ENCODE measurements around the gene ACADS. TPM values are rescaled to one million over a fixed set of nuclear protein-coding genes. Genes with fewer than 3 reads are reported as not detected.
"Not testable (repeated sequence)": the region's sequence is repeated elsewhere in the genome, so short reads cannot be mapped to it uniquely, and the experiment has no call there.

The ACADS gene
- total RNA-seq, 1 donor from 2014 or later: 33.0 TPM

DNA sequence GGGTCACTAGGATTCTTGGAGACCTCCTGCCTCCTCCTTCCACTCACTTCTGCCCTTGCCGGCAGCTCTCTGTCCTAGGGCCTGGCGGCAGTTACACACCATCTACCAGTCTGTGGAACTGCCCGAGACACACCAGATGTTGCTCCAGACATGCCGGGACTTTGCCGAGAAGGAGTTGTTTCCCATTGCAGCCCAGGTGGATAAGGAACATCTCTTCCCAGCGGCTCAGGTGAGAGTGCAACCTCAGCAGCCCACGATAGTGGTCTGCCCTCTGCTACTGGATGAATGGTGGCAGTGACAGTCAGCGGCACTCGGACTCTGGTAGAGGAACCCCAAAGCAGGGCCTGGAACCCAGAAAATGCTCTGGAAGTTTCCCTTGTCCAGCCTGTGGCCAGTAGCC lies 1.3 kb downstream of the ACADS start:
- no peak for DNase-seq

DNA sequence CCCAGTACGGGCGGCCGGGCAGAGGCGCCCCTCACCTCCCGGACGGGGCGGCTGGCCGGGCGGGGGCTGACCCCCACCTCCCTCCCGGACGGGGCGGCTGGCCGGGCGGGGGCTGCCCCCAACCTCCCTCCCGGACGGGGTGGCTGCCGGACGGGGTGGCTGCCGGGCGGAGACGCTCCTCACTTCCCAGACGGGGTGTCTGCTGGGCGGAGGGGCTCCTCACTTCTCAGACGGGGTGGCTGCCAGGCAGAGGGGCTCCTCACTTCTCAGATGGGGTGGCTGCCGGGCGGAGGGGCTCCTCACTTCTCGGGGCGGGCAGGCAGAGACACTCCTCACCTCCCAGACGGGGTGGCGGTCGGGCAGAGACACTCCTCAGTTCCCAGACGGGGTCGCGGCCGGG lies 6.6 kb downstream of the ACADS start:
- not testable (repeated sequence) for DNase-seq

DNA sequence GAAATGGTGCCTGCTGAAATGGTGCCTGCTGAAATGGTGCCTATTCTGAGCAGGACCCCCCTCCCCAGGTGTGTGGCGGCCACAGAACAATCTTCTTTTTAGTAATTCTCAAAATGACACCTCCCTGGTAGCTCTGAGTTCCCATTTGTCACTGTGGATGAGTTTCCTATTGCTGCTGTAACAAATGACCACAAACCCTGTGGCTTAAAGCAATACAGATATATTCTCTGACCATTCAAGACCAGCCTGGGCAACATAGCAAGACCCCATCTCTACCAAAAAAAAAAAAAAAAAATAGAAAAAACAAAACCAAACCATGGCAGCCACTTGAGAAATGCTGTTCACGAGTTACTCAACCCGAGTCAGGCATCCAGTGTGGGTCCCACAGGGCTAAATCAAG lies 7.9 kb downstream of the ACADS start:
- no peak for DNase-seq

DNA sequence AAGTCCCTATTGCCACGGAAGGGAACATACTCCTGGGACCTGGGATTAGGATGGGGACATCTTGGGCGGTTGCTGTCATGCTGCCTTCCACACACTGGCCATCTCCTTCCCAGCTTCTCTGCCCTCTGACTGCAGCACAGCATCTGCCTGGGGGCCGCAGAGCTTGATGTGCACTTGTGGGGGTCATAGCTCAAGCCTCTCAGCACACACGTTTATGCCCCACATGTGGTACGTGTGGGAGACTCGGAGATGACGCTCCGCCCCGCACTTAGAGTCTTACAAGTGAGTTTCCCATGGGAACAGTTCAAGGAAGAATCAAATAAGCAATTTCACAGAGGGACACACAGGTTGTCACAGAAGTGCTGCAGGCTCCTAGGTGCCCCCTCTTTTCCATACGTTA lies 8.6 kb downstream of the ACADS start:
- DNase-seq: no peak

DNA sequence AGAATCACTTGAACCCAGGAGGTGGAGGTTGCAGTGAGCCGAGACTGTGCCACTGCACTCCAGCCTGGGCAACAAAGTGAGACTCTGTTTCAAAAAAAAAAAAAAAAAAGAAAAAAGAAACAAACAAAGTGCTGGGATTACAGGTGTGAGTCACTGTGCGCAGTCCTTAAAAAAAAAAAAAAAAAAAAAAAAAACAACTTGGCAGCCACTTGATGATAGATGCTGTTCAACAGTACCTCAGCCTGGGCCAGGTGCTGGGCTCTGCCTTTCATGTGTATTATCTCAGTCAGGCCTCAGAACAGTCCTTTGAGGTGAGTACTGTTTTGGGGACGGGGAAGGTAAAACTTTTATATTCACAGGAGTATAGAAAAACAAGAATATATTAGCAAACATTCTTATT lies 9.6 kb downstream of the ACADS start:
- no peak for DNase-seq

DNA sequence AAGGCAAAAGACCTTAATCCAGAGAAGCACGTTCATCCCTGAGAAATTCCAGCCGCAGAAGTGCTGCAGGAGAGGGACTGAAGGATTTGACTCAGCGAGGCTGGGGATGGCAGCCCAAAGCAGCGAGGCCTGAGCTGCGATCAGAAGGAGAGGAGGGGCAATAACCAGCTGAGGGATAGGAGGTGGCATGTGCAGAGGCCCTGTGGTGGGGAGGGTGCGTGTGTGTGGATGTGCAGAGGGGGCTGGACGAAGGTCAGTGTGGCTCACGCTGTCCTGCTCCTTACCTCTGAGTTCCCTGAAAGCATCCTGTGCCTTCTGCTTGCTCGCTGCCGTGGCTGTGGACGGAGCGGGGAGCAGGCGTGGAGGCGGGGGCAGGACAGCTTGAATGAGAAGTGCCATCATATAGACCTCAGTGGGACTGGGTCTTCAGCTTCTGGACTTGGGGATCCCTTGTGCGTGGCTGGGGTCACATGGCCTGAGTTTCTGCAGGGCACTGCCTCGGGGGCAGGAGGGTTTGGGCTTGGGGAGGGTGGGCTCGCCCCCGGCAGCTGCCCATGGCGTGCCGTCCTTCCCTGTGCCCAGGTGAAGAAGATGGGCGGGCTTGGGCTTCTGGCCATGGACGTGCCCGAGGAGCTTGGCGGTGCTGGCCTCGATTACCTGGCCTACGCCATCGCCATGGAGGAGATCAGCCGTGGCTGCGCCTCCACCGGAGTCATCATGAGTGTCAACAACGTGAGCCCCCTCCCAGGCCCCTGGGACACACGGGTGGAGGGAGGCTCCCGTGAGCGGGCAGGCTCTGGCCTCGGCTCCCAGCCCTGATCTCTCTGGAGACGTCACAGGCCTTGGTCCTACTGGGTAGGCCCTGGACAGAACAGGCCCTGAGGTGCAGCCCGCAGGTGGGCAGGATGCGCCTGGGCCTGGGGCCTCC lies 11.0 kb downstream of the ACADS start:
- no peak for DNase-seq

DNA sequence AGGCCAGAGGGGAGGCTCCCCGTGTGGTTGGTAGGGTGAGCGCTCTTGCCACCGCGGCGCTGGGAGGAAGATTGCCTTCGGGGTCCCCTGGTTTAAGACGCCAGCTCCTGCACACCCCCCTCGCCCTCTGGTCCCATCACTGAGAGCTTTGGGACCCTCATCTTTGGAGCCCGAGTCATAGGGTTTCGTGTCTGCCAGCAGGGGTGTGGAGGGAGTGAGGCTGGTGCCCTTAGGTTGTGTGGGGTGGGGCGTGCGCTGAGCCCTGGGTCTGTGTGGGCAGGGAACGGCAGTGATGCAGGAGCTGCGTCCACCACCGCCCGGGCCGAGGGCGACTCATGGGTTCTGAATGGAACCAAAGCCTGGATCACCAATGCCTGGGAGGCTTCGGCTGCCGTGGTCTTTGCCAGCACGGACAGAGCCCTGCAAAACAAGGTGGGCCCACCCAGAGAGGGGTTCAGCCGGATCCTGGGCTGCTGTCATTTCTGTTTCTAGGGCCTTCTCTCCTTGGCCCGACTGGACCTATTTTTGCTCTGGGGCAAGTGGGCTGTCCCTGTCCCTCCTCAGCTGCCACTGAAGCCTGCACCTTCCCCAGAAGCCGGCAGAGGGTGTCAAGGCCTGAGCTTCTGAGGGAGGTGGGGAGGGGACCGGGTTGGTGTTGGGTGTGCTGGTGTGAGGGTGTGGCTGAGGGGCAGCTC lies 12.1 kb downstream of the ACADS start:
- DNase-seq: peak; percentile 48

DNA sequence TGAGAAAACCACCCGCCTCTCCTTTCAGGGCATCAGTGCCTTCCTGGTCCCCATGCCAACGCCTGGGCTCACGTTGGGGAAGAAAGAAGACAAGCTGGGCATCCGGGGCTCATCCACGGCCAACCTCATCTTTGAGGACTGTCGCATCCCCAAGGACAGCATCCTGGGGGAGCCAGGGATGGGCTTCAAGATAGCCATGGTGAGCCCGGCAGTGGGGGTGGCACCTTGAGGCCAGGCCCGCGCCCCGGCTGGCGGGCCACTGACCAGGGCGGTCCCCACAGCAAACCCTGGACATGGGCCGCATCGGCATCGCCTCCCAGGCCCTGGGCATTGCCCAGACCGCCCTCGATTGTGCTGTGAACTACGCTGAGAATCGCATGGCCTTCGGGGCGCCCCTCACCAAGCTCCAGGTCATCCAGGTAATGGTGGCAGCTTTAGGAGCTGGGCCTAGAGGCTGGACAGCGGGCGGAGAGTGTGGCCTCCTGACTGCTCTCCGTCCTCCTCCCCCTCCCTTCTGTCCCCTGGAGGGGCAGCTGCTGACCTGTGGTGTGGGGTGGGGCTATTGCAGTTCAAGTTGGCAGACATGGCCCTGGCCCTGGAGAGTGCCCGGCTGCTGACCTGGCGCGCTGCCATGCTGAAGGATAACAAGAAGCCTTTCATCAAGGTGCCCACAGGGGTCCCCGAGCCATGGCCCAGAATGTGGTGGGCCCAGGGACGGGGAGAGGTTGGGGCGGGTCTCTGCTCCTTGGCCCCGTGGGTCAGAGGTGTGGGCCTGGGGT lies 12.8 kb downstream of the ACADS start:
- no peak for DNase-seq

DNA sequence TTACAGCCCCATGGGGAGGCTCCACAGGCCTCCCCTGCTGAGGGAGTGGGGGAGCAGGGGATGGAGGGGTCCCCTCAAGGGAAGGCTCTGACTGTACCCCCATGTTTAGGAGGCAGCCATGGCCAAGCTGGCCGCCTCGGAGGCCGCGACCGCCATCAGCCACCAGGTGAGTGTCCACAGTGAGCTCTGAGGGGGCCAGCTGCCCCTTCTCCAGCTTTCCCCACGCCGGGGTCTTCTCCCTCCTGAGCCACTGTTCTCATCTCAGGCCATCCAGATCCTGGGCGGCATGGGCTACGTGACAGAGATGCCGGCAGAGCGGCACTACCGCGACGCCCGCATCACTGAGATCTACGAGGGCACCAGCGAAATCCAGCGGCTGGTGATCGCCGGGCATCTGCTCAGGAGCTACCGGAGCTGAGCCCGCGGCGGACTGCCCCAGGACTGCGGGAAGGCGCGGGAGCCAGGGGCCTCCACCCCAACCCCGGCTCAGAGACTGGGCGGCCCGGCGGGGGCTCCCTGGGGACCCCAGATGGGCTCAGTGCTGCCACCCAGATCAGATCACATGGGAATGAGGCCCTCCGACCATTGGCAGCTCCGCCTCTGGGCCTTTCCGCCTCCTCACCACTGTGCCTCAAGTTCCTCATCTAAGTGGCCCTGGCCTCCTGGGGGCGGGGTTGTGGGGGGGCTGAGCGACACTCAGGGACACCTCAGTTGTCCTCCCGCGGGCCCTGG lies 13.6 kb downstream of the ACADS start:
- no peak for DNase-seq

DNA sequence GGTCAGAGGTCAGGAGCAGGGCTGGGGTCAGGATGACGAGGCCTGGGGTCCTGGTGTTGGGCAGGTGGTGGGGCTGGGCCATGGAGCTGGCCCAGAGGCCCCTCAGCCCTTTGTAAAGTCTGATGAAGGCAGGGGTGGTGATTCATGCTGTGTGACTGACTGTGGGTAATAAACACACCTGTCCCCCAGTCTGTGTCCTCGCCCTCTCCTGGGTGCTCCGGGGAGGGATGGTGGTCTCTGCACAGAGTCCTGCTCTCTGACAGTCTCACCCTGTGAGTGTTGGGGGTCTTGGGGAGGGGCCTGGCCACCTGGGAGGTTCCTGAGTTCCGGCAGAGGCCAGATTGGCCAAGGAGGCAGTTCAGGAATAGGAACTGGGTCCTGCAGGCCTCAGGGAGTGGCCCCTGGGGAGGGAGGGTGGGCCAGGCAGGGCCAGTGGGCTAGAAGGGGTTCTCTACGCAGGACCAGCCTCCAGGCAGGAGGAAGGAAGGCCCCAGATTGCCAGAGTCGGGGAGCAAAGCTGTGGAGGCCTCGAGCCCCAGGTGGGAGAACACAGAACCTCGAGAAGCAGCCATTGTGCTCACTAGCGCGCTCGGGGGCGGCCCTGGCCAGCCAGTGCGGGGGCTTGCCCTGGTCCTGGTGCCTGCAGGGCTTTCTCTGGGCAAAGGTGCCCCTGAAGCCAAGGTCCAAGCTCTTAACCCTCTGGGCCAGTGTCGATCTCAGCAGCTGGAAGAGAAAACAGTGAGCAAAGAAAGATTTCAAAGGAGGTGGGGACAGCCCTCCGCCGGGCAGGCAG lies 14.4 kb downstream of the ACADS start:
- no peak for DNase-seq

DNA sequence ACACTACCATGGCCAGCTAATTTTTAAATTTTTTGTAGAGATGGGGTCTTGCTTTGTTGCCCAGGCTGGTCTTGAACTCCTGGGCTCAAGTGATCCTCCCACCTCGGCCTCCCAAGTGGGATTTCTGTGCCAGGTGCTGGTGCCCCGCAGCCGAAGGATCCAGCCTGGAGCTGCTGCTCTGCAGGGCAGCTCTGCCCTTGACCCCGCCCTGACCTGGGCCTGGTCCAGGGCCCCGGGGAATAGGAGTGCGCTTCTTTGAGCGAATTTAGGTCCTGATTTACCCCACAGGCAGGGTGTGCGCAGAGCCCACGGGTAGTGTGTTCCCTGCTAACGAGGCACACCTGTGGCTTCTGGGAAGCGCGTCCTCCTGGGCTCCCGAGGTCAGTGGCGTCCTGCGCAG lies 15.2 kb downstream of the ACADS start:
- DNase-seq: no peak

DNA sequence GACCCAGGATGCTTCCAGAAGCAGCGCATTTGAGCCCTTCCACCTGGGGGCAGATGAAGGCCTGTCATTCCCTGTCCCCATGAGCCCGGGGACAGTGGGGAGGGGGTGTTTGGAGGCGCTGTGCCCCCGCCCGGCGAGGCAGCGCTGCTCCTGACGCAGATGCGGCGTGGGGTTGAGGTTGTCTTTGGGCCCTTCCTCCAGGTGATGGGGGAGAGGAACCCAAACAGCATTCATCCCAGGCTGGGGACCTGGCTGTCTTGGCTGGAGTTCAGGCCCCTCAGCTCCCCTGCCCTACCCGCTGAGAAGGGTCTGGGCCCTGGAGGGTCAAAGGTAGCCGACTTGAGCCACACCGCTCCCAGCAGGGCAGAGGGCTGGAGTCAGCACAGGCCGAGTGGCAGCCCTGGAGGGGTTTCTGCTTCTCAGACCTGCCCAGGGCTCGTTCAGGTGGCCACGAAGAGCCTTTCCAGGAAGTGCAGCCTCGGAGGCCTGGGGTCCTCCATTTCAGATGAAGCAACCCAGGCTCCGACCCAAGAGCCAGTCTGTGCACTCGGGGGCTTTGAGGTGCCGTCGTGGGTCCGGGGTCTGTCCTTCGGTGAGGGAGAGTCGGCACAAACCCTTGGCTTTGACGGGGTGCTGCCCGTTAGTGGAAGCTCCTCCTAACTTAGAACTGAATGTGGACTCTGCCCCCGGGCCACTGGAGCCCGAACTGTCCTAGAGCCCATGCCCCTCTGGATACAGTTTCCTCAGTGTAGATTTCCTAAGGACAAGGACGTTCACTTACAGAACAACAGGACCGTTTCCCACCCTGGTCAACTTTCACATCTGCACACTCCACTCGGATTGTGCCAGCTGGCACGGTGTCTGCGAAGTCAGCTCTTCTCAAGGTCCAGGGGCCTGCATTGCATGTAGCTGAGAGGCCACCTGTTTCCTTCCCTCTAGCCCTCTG lies 16.1 kb downstream of the ACADS start:
- peak; percentile 93 for DNase-seq

DNA sequence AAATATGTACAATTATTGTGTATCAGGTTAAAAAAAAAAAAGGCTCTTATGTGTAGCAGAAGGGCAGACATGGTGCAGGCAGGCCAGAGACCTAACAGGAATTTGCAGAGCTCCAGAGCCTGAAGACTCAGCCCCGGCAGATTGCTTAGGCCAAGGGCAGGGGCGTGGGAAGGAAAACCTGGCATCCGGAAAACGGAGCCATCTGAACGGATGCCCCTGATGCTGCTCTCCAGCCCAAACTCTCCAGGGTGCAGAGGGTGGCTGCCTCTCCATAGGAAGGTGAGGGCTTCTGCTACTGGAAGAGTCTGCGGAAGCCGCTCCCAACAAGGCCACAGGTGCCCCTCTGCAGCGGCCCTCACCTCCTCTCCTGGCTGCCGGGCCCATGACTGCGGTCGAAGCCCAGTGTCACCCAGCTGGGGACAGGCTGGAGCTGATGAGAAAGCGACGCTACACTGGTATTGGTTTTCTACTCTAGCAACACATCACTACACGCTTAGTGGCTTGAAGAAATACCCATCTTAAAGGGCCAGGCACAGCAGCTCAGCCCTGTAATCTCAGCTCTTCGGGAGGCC lies 19.4 kb downstream of the ACADS start:
- no peak for DNase-seq

DNA sequence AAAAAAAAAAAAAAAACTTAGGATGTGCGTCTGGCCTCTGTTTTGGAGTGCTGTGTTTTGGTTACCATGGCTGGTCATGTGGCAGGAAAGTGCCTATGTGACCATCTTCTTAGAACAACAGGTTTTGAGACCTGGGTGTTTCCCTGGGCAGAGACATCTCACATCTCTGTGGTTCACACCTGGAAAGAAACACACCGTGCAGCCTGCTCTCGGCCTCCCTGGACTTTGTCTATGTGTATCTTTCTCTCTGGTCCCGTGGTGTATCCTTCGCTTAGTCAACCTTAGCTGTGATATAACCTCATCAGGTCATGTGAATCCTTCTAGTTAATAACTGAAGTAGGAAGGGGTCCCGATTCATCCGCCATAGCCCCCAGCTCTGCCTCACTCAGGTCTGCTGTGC lies 22.6 kb downstream of the ACADS start:
- DNase-seq: no peak

DNA sequence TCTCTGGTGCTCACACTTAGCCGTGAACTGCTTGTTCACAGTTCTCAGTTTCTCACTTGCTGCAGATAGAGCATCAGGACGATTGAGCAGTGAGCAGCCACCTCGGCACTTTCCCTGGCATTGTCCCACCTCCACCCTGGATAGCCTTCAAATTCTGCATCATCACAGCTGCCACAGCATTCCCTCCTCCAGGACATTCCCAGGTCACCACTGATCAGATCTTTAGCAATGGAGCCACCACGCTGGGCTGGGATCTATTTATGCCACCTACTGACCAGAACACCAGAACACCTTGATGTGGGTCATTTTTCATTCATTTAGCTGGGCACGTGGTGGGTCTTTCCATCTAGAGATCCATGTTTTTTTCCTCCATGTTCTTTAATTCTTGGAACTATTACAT lies 23.6 kb downstream of the ACADS start:
- DNase-seq: no peak

DNA sequence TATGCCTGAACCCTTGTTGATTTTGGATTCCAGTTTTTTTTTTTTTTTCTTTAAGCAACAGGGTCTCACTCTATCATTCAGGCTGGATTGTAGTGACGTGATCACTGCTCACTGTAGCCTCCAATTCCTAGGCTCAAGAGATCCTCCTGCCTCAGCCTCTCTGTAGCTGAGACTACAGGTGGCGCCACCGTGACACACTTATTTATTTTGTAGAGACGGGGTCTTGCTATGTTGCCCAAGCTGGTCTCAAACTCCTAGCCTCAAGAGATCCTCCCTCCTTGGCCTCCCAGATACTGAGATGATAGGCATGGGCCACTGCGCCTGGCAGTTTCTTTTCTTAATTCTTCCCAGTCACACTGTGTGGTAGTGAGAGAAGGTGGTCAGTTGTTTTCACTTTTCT lies 25.2 kb downstream of the ACADS start:
- DNase-seq: no peak

DNA sequence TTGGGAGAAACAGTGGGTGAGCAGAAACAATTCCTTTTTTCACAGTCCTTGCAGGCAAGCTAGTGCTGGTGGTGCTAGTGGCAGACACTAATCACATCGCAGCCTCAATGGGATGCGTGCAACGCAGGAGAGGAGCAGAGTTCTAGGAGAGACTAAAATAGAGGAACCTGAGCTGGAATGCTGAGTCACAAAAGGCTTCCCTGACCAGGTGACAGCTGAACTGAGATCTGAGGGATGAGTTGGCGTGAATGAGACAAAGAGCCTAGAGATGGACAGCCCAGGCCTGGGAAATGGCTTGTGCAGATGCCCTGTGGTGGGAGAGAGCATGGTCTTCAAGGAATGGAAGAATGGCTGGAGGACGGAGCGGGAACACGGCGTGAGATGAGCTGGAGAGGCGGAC lies 25.8 kb downstream of the ACADS start:
- no peak for DNase-seq

DNA sequence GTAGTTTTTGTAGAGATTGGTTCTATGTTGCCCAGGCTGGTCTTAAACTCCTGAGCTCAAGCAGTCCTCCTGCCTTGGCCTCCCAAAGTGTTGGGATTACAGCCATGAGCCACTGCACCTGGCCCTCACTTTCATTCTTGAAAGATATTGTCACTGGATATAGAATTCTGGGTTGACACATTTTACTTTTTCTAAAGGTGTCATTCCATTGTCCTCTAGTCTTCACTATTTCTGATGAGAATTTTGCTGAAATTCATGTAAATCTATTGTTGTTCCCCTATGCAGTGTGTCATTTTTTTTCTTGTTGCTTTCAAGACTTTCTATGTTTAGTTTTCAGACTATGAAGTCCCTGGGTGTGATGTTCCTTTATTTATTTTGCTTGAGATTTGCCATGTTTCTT lies 29.2 kb downstream of the ACADS start:
- DNase-seq: no peak

DNA sequence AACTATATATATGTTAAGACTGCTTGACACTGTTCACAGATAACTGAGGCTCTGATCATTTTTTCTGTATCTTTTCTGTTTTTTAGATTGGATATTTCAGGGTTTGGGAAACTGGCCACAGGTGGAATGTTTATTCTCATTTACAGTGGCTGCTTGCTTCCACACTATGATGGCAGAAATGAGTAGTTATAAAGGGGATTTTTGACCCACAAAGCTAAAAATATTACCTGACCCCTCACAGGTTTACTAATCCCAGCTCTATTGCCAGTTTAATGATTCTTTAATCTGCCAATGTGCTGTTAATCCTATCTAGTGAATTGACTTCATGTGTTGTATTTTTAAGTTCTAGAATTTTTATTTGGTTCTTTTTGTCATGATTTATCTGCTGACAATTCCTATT lies 29.6 kb downstream of the ACADS start:
- no peak for DNase-seq

DNA sequence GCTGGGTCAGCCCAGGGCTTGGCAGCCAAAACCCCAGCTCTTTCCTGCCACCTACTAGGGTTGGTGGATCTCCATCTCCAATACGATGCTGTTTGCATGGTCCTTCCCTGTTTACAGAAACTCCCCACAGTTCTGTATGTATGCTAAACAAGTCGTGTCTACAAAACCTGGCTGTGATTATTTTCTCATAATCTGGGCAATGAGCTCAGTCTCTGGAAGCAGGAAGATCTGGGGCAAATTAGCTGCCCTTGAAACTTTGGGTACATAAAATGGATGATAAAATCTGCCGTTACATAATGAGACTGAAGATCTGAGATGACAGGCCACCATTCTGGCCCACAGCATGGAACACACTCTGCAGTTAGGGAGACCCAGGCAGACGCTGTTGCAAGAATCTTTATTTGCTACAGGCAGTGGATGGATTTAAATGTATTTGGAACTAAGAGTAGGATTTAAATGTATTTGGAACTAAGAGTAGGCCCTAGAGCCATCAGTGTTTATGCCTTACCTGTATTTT lies 31.7 kb downstream of the ACADS start:
- DNase-seq: no peak
